Upper lobe of right lung (tissue), 1 donor: ENCODE data around the gene PIAS1. TPM values are rescaled to one million over a fixed set of nuclear protein-coding genes. Genes with fewer than 3 reads are reported as not detected.

Source experiments
- ATAC-seq: fragments of 200-7000 bp; cut with Tn5 transposase; one replicate; pipeline ENCODE4 v1.9.1; 2020; ENCODE audit warnings: mild to moderate bottlenecking, moderate library complexity
- DNase-seq: peaks from one replicate; pipeline ENCODE4 v3.0.0-alpha.2; 2020
- H3K27ac ChIP-seq: fragments of 200-600 bp; one replicate; pipeline ENCODE4 v1.8.0; 2022
- H3K27me3 ChIP-seq: fragments of 200-600 bp; one replicate; pipeline ENCODE4 v1.8.0; 2022; ENCODE audit warnings: mild to moderate bottlenecking
- H3K36me3 ChIP-seq: fragments of 200-600 bp; one replicate; pipeline ENCODE4 v1.8.0; 2022
- H3K4me1 ChIP-seq: fragments of 200-600 bp; one replicate; pipeline ENCODE4 v1.8.0; 2022
- H3K4me3 ChIP-seq: fragments of 200-600 bp; one replicate; pipeline ENCODE4 v1.8.0; 2022; ENCODE audit warnings: mild to moderate bottlenecking
- H3K9me3 ChIP-seq: fragments of 200-600 bp; one replicate; pipeline ENCODE4 v1.8.0; 2022
- CTCF ChIP-seq: fragments of 200-600 bp; IDR thresholded peaks from one replicate; pipeline ENCODE4 v1.8.0; 2022; ENCODE audit warnings: antibody characterized with exemption
- intact Hi-C: fragments of 100-400 bp; cut with DNase I; formaldehyde crosslinking; loops from one replicate; pipeline ENCODE4 v1.11.0; 2022
- total RNA-seq: library from RNA; stranded (reverse); fragmentation: NEBNext Ultra II Directional; extraction: Animal tissue kit (Norgen Biotek cat#: 25700); gene quantifications from one replicate; pipeline ENCODE4 v1.2.1, GENCODE V29; 2021
- donor health status: DM: no; HTN: yes; CAD: no; lungs with severe emphysema.

The PIAS1 gene
- total RNA-seq, 1 donor from 2014 or later: 62.0 TPM

DNA sequence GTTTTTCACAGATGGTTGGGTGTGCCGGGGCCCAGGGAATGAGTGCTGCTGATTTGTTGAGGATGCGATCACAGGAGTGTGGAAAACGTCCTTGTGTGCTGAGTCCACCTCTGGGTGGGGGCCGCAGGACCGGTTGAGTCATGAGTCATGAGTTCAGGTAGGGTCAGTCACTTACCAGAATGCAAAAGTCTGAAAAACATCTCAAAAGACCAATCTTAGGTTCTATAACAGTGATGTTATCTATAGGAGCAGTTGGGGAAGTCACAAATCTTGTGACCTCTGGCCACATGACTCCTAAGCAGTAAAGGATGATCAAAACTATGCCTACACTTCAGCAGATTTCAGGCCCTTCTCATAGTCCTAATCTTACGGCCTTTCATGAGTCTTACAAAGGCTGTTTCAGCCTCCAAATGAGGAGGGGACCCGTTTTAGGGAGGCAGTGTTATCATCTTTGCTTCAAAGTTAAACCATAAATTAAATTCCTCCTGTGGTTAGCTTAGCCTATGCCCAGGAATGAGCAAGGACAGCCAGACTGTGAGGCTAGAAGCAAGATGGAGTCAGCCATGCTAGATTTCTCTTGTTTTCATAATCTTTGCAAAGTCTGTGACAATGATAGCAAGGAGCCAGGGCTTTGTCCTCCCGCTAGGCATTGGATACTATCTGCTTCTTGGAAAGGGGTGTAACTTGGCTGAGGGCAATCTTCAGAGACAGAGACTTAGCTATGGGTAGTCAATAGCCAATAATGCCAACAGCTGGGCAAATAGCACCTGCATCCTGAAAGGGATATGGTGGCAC is 30.6 kb upstream of the PIAS1 start:
- Histone ChIP-seq H3K4me1 (peaks cover 4% of the 10 kb centered on the region), H3K27ac (no peak overlapping the region), H3K36me3 (no peaks in the 10 kb centered on the region), H3K4me3 (no peak overlapping the region), H3K9me3 (no peaks in the 10 kb centered on the region), H3K27me3 (no peaks in the 10 kb centered on the region)
- ATAC-seq: no peak
- no peak for DNase-seq
- intact Hi-C loops: no loop called here
- TF ChIP-seq CTCF: no peak

DNA sequence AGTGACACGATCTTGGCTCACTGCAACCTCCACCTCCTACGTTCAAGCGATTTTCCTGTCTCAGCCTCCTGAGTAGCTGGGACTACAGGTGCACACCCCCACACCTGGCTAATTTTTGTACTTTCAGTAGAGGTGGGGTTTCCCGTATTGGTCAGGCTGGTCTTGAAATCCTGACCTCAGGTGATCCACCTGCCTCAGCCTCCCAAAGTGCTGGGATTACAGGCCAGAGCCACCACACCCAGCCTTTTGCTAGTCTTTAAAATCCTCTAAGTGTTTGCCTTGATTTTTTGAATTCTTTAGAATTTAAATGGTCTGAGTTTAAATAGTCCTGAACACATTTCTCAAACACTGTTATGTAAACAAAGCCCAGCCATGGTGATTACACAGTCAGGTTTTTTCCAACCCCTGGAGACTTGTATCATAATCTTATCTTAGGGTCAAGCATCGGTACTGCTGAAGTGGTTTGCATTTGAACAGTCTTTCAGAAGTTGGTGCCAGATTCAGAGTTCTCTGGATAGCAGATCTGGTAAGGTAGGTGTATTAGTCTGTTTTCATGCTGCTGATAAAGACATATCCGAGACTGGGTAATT is 28.2 kb upstream of the PIAS1 start:
- H3K36me3 ChIP-seq: no peaks in the 10 kb centered on the region
- peak overlapping the region; percentile 42 for H3K27ac ChIP-seq
- DNase-seq: no peak
- no peak for TF ChIP-seq CTCF
- intact Hi-C loops: no loop called here
- peaks cover 4% of the 10 kb centered on the region for H3K4me1 ChIP-seq
- H3K27me3 ChIP-seq: no peaks in the 10 kb centered on the region
- peak; percentile 84 for ATAC-seq
- H3K9me3 ChIP-seq: no peaks in the 10 kb centered on the region
- no peak overlapping the region for H3K4me3 ChIP-seq

DNA sequence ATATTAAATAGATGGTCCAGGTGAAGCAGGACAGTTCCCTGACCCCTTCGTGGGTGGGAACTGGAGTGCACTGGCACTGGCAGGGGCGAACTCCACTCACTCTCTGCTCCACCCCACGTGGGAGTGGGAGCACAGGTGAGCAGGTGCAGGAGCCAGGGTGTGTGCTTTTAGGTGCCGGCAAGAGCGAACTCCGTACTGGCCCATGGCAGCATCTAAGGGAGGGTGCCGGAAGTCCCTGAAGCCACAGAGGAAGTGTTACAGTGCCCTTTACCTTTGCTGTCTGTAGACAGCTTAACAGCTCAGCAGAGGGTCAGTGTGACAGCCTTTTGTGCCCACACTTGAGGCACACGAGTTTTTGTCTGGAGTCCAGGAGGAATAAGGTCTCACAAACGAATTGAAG is 26.7 kb upstream of the PIAS1 start:
- Histone ChIP-seq H3K36me3 (no peaks in the 10 kb centered on the region), H3K4me3 (no peak overlapping the region), H3K9me3 (no peaks in the 10 kb centered on the region), H3K27me3 (no peaks in the 10 kb centered on the region), H3K4me1 (peaks cover 4% of the 10 kb centered on the region), H3K27ac (no peak overlapping the region)
- DNase-seq: no peak
- TF ChIP-seq CTCF: no peak
- intact Hi-C loops: no loop called here
- no peak for ATAC-seq

DNA sequence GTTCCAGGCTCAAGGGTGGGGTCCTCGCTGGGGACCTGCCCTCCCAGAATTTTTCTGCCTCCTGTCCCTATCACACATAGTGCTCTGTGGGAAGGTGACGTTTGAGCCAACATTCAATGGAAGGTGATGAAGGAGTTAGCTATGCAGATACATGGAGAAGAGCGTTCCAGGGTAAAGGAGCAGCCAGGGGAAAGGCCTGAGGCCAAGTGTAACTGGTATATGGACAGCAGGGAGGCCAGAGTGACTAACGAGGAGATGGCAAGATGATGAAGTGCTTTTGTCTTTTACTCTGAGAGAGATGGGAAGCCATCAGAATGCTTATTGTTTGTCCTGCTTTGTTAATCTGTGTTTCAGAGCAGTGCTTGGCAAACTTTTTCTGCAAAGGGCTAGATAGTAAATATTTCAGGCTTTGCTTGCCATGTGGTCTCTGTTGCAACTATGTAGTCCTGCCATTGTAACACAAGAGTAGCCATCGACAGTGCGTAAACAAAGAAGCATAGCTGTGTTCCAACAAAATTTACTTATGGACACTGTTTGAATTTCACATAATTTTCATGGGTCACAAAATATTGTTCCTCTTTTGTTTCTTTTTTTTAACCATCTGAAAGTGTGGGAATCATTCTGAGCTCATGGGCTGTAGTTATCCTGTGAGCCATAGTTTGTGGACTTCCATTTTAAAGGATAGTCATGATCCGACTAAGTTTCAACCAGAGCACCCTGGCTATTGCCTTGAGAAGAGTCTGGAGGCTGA is 25.8 kb upstream of the PIAS1 start:
- peaks cover under 1% of the 10 kb centered on the region for H3K4me1 ChIP-seq
- no peak overlapping the region for H3K4me3 ChIP-seq
- no peaks in the 10 kb centered on the region for H3K27me3 ChIP-seq
- DNase-seq: no peak
- intact Hi-C loops: no loop called here
- H3K27ac ChIP-seq: no peak overlapping the region
- no peaks in the 10 kb centered on the region for H3K9me3 ChIP-seq
- TF ChIP-seq CTCF: no peak
- ATAC-seq: no peak
- H3K36me3 ChIP-seq: no peaks in the 10 kb centered on the region

- Histone ChIP-seq H3K27me3 (no peaks in the 10 kb centered on the region), H3K4me3 (no peak overlapping the region), H3K36me3 (no peaks in the 10 kb centered on the region), H3K4me1 (no peaks in the 10 kb centered on the region), H3K27ac (no peak overlapping the region), H3K9me3 (no peaks in the 10 kb centered on the region)
- no peak for TF ChIP-seq CTCF
- intact Hi-C loops: no loop called here
- ATAC-seq (no peak), DNase-seq (no peak)
Observed at GRCh38 chr15:68028888-68029207, 25.3 kb upstream of the PIAS1 start.
